K562 (cell line): ENCODE measurements around the gene TYW3. TPM values are rescaled to one million over a fixed set of nuclear protein-coding genes. Genes with fewer than 3 reads are reported as not detected.
A peak's percentile ranks its signal among the peaks of the same experiment; 100 is the strongest.

Experiments
- ATAC-seq: fragments of 200-7000 bp; cut with Tn5 transposase; 3 replicates; pipeline ENCODE4 v1.9.1; 2020; ENCODE audit warnings: moderate library complexity
- BruUV-seq: library from RNA; stranded (reverse); fragments of 400-500 nt; replicated peaks from 2 replicates; lab custom pipeline; 2021; lab: Mats Ljungman, UMichigan
- CTCF ChIA-PET: fragments of 300-600 bp; formaldehyde crosslinking; extraction: SDS; loops from one replicate; lab custom pipeline; 2021; ENCODE audit warnings: low intra/inter-chr PET ratio; lab: Yijun Ruan, JAX
- POLR2A ChIA-PET: fragments of 300-600, 350-650 bp; sonication (Branson Sonifier 250); formaldehyde crosslinking; extraction: SDS; loops from one replicate; lab custom pipeline; 2021; ENCODE audit warnings: antibody characterized with exemption, inconsistent platforms; lab: Yijun Ruan, JAX
- DNase-seq, 4 experiments: peaks; one replicate each; pipeline versions ENCODE4 v3.0.0 to v3.0.0-alpha.2; 2011 to 2018; ENCODE audit warnings: low spot score in 3 of 4, mixed read lengths in 3 of 4; ENCODE audit errors: extremely low read depth in 1 of 4
- FAIRE-seq: peaks from 2 replicates; lab custom pipeline; 2011; peaks lifted over from hg19 to GRCh38; lab: Jason Lieb, UNC
- H2AFZ ChIP-seq: 2 replicates; pipeline ENCODE4 v1.6.0; 2011; ENCODE audit warnings: low read depth, low read length, control low read depth, inconsistent platforms
- H3K27ac ChIP-seq: fragments of 200-600 bp; 3 replicates; pipeline ENCODE4 v1.8.0; 2011; ENCODE audit warnings: low read depth, mild to moderate bottlenecking, control low read depth, inconsistent platforms, low read length, moderate library complexity, mixed read lengths; ENCODE audit errors: extremely low read depth
- H3K27me3 ChIP-seq, 2 experiments: fragments of 300-600 bp in 1 of 2; 2 replicates in 1 of 2; 3 replicates in 1 of 2; pipeline versions ENCODE4 v1.6.0 to v1.8.0; 2011; ENCODE audit warnings: inconsistent platforms in 2 of 2, low read length in 2 of 2, mild to moderate bottlenecking in 1 of 2, mixed read lengths in 1 of 2, moderate library complexity in 1 of 2; ENCODE audit not compliant: control insufficient read depth in 2 of 2, insufficient read depth in 2 of 2
- H3K36me3 ChIP-seq: fragments of 300-600 bp; 3 replicates; pipeline ENCODE4 v1.8.0; 2011; ENCODE audit warnings: mild to moderate bottlenecking, low read length, inconsistent platforms; ENCODE audit not compliant: control insufficient read depth, insufficient read depth
- H3K4me1 ChIP-seq, 2 experiments: fragments of 200-600 bp in 1 of 2; replicated peaks in 1 of 2; 2 replicates in 1 of 2; 3 replicates in 1 of 2; pipeline versions ENCODE4 v1.5.1 to v1.8.0; 2011; ENCODE audit warnings: inconsistent platforms in 2 of 2, low read length in 2 of 2, mild to moderate bottlenecking in 1 of 2, mixed read lengths in 1 of 2, moderate library complexity in 1 of 2; ENCODE audit not compliant: control insufficient read depth in 2 of 2, insufficient read depth in 2 of 2
- H3K4me2 ChIP-seq: 2 replicates; pipeline ENCODE4 v1.6.1; 2011; ENCODE audit warnings: low read length, control low read depth, inconsistent platforms, mixed read lengths; ENCODE audit not compliant: insufficient read depth
- H3K4me3 ChIP-seq: fragments of 200-600 bp; sonication (generic), shearing (Covaris generic); 2 replicates; pipeline ENCODE4 v1.5.1; 2016; ENCODE audit warnings: control low read depth, inconsistent platforms
- H3K79me2 ChIP-seq: fragments of 200-600 bp; 3 replicates; pipeline ENCODE4 v1.8.0; 2011; ENCODE audit warnings: low read length, inconsistent platforms; ENCODE audit not compliant: control insufficient read depth, insufficient read depth
- H3K9ac ChIP-seq, 2 experiments: 2 replicates each; pipeline versions ENCODE4 v1.6.0 to v1.6.1; 2011; ENCODE audit warnings: low read depth in 2 of 2, low read length in 2 of 2, control low read depth in 1 of 2, inconsistent platforms in 1 of 2, mild to moderate bottlenecking in 1 of 2, mixed read lengths in 1 of 2; ENCODE audit not compliant: insufficient read depth in 1 of 2
- H3K9me1 ChIP-seq: one replicate; pipeline ENCODE4 v1.6.0; 2011; ENCODE audit warnings: inconsistent platforms, mild to moderate bottlenecking, low read length, moderate library complexity; ENCODE audit not compliant: control insufficient read depth, insufficient read depth
- H3K9me3 ChIP-seq: replicated peaks from 2 replicates; pipeline ENCODE4 v1.5.1; 2011; ENCODE audit warnings: low read depth, low read length, inconsistent platforms; ENCODE audit not compliant: control insufficient read depth, insufficient read depth
- H4K20me1 ChIP-seq: replicated peaks from 2 replicates; pipeline ENCODE4 v1.6.1; 2011; ENCODE audit warnings: low read length, inconsistent platforms, mixed read lengths; ENCODE audit not compliant: control insufficient read depth, insufficient read depth
- C11orf30 ChIP-seq: fragments of 450-650 bp; IDR thresholded peaks from 2 replicates; pipeline ENCODE4 v1.6.1; 2016; ENCODE audit warnings: low read depth, mild to moderate bottlenecking
- GABPB1 ChIP-seq: sonication (generic); formaldehyde crosslinking; IDR thresholded peaks from 2 replicates; pipeline ENCODE4 v1.8.0; 2022; ENCODE audit warnings: mild to moderate bottlenecking, missing genetic modification reagents
- KDM4B ChIP-seq, 2 experiments: fragments of 450-650 bp in 1 of 2; sonication (generic) in 1 of 2; IDR thresholded peaks; 2 replicates each; pipeline ENCODE4 v1.6.1; 2016 to 2017; ENCODE audit warnings: borderline replicate concordance in 2 of 2, antibody characterized with exemption in 1 of 2, low read depth in 1 of 2, mild to moderate bottlenecking in 1 of 2
- MAFG ChIP-seq: fragments of 450-650 bp; conservative IDR thresholded peaks from 2 replicates; pipeline ENCODE4 v1.6.1; 2016; ENCODE audit warnings: missing genetic modification characterization, missing compliant biosample characterization
- POLR2AphosphoS5 ChIP-seq: IDR thresholded peaks from 2 replicates; pipeline ENCODE4 v1.6.1; 2011; ENCODE audit warnings: mild to moderate bottlenecking, low read depth, low read length, moderate library complexity; ENCODE audit not compliant: control insufficient read depth, insufficient read depth
- ZNF316 ChIP-seq: fragments of 450-650 bp; IDR thresholded peaks from 2 replicates; pipeline ENCODE4 v1.6.1; 2016
- WGBS: fragments of 100-300 bp; shearing (Covaris generic); methylation state at CpG from one replicate; pipeline ENCODE4 v1.1.6; 2016; ENCODE audit warnings: low coverage, mixed read lengths; ENCODE audit not compliant: insufficient coverage; ENCODE audit errors: missing lambda C conversion rate; 5-methylcytosine and 5-hydroxymethylcytosine counted together
- in situ Hi-C: fragments of 300-500 bp; cut with MboI; formaldehyde crosslinking; loops from 4 replicates; pipeline ENCODE4 v1.15.0; 2018; ENCODE audit warnings: inconsistent platforms, mixed read lengths
- intact Hi-C: fragments of 100-400 bp; cut with micrococcal nuclease; formaldehyde crosslinking; loops from 2 replicates; pipeline ENCODE4 v1.14.2; 2022
- polyA plus RNA-seq, 8 experiments: library from polyadenylated mRNA; depleted of rRNA in 4 of 8; stranded (reverse) in 5 of 8; unstranded in 3 of 8; fragments of >200 nt; fragmentation: Nextera tagmentation in 2 of 8; fragmentation: Illumina TruSeq in 1 of 8; extraction: Ambion mirVana in 2 of 8; extraction: Trizol in 1 of 8; gene quantifications; 2 replicates each; pipeline versions ENCODE4 v1.2.1 to v1.2.3, GENCODE V29; 2011 to 2014; ENCODE audit warnings: inconsistent platforms in 1 of 8, missing spikeins in 1 of 8
- total RNA-seq, 7 experiments: library from RNA; depleted of rRNA in 6 of 7; stranded (reverse); fragments of >200 nt in 6 of 7; fragmentation: Illumina TruSeq in 2 of 7; extraction: Trizol in 2 of 7; gene quantifications; 2 replicates each; pipeline versions ENCODE4 v1.2.1 to v1.2.3, GENCODE V29; 2011 to 2021; ENCODE audit warnings: low replicate concordance in 1 of 7
- TF ChIP-seq, protein P1 (sequence below): fragments of 450-650 bp; formaldehyde crosslinking; IDR thresholded peaks from 2 replicates; pipeline ENCODE4 v1.4.0; 2020; ENCODE audit warnings: mild to moderate bottlenecking, mixed read lengths

Gene TYW3
- total and polyA plus RNA-seq, 9 of the 15 experiments (the other 6 are each of a cell fraction or from before 2014, with no cell fraction given), result 22.0 to 54.0 (median 41.1) TPM

DNA sequence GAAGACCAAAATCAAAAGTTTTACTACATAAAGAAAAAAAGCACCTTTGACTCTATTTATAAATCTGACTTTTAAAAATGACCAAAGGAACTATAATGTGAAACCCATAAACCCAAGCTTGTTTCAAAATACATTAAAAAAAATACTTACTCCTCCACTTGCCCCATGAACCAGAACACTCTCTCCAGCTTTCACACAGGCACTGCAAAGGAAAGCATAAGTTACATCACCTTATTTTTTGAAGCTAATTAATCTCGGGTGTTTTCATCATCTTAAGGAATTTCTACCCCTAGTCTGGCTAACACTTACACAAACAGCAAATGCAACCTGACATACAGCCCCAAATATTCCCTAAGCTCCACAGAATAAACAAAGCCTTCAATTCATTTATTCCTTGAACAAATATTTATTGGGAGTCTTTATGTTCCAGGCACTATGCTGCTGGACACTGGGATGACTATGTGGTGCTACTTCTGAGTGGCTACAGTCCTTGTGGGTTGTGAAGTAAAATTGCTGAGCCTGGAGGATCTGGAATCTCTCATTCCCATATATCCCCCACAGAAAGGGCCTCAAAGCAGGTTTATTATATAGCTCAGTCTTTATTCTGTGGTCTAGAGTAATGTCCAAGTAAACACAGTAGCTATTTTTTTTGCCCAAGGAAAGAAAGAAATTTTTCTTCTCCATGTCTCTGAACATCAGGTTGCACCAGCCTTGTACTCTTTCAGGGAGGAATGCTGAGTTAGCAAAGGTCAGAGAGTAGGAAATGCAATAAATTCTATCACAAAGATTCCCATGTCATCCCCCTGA lies 18.3 kb upstream of the TYW3 start:
- Histone ChIP-seq H2AFZ (no peak overlapping the region), H3K79me2 (no peaks in the 10 kb centered on the region), H3K4me1 (no peaks in the 10 kb centered on the region), H3K9ac (no peak overlapping the region), H3K4me3 (no peak overlapping the region), H3K27ac (no peak overlapping the region), H3K9me3 (no peaks in the 10 kb centered on the region), H3K4me2 (no peak overlapping the region), H3K36me3 (peaks cover 80% of the 10 kb centered on the region), H3K9me1 (no peaks in the 10 kb centered on the region), H4K20me1 (no peaks in the 10 kb centered on the region), H3K27me3 (no peaks in the 10 kb centered on the region)
- no TSS peak for BruUV-seq
- intact Hi-C loops (no loop called here), in situ Hi-C loops (no loop called here)
- no peak for ATAC-seq
- TF ChIP-seq ZNF316, result peak; percentile 36
- TF ChIP-seq KDM4B (IDR thresholded peaks at IDR 0.05; ENCODE audit: borderline replicate concordance in 2 of 2, low read depth in 1 of 2), result no peak
- TF ChIP-seq, protein P1, sequence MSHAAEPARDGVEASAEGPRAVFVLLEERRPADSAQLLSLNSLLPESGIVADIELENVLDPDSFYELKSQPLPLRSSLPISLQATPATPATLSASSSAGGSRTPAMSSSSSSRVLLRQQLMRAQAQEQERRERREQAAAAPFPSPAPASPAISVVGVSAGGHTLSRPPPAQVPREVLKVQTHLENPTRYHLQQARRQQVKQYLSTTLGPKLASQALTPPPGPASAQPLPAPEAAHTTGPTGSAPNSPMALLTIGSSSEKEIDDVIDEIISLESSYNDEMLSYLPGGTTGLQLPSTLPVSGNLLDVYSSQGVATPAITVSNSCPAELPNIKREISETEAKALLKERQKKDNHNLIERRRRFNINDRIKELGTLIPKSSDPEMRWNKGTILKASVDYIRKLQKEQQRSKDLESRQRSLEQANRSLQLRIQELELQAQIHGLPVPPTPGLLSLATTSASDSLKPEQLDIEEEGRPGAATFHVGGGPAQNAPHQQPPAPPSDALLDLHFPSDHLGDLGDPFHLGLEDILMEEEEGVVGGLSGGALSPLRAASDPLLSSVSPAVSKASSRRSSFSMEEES, result no peak
- 0 out of 2 replicates have a peak, but pooled peaks have one; percentile 9 for TF ChIP-seq MAFG (tag)
- TF ChIP-seq POLR2AphosphoS5, result no peak
- TF ChIP-seq GABPB1 (CRISPR knock-in tag), result no peak
- 0 out of 2 replicates have a peak, but pooled peaks have one; percentile 13 for TF ChIP-seq C11orf30
- FAIRE-seq, result no peak
- 57% methylated on average over 1 of the region's 1 CpG for WGBS
- POLR2A ChIA-PET, result interaction anchor here (1.1 kb wide), 1 partner anchor 18 kb away, joined by 5 read pairs; the partner anchor contains the start of genes CRYZ and TYW3
- no peak for DNase-seq
- CTCF ChIA-PET, result no interaction called here
